ENCODE measurements around the gene BTG3.

Gene BTG3

GRCh38 chr21:17578876-17579275, 33.8 kb downstream of the BTG3 start:
- Histone ChIP-seq H3K4me3 (ENCODE audit: low read length) (no peak overlapping the region), H3K36me3 (ENCODE audit: control insufficient read depth, low read length) (no peaks in the 10 kb centered on the region), H3K4me2 (ENCODE audit: low read length) (no peak overlapping the region), H3F3A (ENCODE audit: control insufficient read depth, insufficient read depth) (no peaks in the 10 kb centered on the region), H3K4me1 (ENCODE audit: control insufficient read depth, low read length) (no peaks in the 10 kb centered on the region), H3K9me2 (replicated peaks; ENCODE audit: control insufficient read depth, low read length) (no peaks in the 10 kb centered on the region), H4K20me1 (ENCODE audit: control insufficient read depth, insufficient read depth, low read depth, low read length) (no peaks in the 10 kb centered on the region), H3K79me2 (ENCODE audit: control insufficient read depth, low read length) (no peaks in the 10 kb centered on the region), H3K27ac (ENCODE audit: low read depth, low read length) (no peak overlapping the region), H3K9me3 (ENCODE audit: control insufficient read depth, insufficient read depth, low read length) (no peaks in the 10 kb centered on the region), H3K27me3 (ENCODE audit: control insufficient read depth, low read length) (no peaks in the 10 kb centered on the region)
- TF ChIP-seq EZH2phosphoT487 (IDR thresholded peaks at IDR 0.05; ENCODE audit: borderline replicate concordance, low read length): no peak

GRCh38 chr21:17578162-17578561, 34.5 kb downstream of the BTG3 start:
- Histone ChIP-seq H3F3A (ENCODE audit: control insufficient read depth, insufficient read depth) (no peaks in the 10 kb centered on the region), H3K36me3 (ENCODE audit: control insufficient read depth, low read length) (no peaks in the 10 kb centered on the region), H3K27me3 (ENCODE audit: control insufficient read depth, low read length) (no peaks in the 10 kb centered on the region), H3K9me2 (replicated peaks; ENCODE audit: control insufficient read depth, low read length) (no peaks in the 10 kb centered on the region), H3K4me2 (ENCODE audit: low read length) (no peak overlapping the region), H3K4me3 (ENCODE audit: low read length) (no peak overlapping the region), H3K79me2 (ENCODE audit: control insufficient read depth, low read length) (no peaks in the 10 kb centered on the region), H3K9me3 (ENCODE audit: control insufficient read depth, insufficient read depth, low read length) (no peaks in the 10 kb centered on the region), H4K20me1 (ENCODE audit: control insufficient read depth, insufficient read depth, low read depth, low read length) (no peaks in the 10 kb centered on the region), H3K27ac (ENCODE audit: low read depth, low read length) (no peak overlapping the region), H3K4me1 (ENCODE audit: control insufficient read depth, low read length) (no peaks in the 10 kb centered on the region)
- no peak for TF ChIP-seq CTCF (IDR thresholded peaks at IDR 0.05; ENCODE audit: low read depth, low read length, poor library complexity, severe bottlenecking)
- TF ChIP-seq EZH2phosphoT487 (IDR thresholded peaks at IDR 0.05; ENCODE audit: borderline replicate concordance, low read length): no peak

GRCh38 chr21:17577701-17578100, 35.0 kb downstream of the BTG3 start:
- Histone ChIP-seq H3K4me2 (ENCODE audit: low read length) (no peak overlapping the region), H3K9me2 (replicated peaks; ENCODE audit: control insufficient read depth, low read length) (no peaks in the 10 kb centered on the region), H3K79me2 (ENCODE audit: control insufficient read depth, low read length) (no peaks in the 10 kb centered on the region), H3F3A (ENCODE audit: control insufficient read depth, insufficient read depth) (no peaks in the 10 kb centered on the region), H3K4me3 (ENCODE audit: low read length) (no peak overlapping the region), H3K9me3 (ENCODE audit: control insufficient read depth, insufficient read depth, low read length) (no peaks in the 10 kb centered on the region), H3K4me1 (ENCODE audit: control insufficient read depth, low read length) (no peaks in the 10 kb centered on the region), H4K20me1 (ENCODE audit: control insufficient read depth, insufficient read depth, low read depth, low read length) (no peaks in the 10 kb centered on the region), H3K27ac (ENCODE audit: low read depth, low read length) (no peak overlapping the region), H3K36me3 (ENCODE audit: control insufficient read depth, low read length) (no peaks in the 10 kb centered on the region), H3K27me3 (ENCODE audit: control insufficient read depth, low read length) (no peaks in the 10 kb centered on the region)
- TF ChIP-seq CTCF (IDR thresholded peaks at IDR 0.05; ENCODE audit: low read depth, low read length, poor library complexity, severe bottlenecking) (no peak), EZH2phosphoT487 (IDR thresholded peaks at IDR 0.05; ENCODE audit: borderline replicate concordance, low read length) (no peak)

GRCh38 chr21:17576080-17576835, 36.4 kb downstream of the BTG3 start:
- Histone ChIP-seq H3K27ac (ENCODE audit: low read depth, low read length) (no peak overlapping the region), H4K20me1 (ENCODE audit: control insufficient read depth, insufficient read depth, low read depth, low read length) (no peaks in the 10 kb centered on the region), H3K4me3 (ENCODE audit: low read length) (no peak overlapping the region), H3K4me1 (ENCODE audit: control insufficient read depth, low read length) (no peaks in the 10 kb centered on the region), H3F3A (ENCODE audit: control insufficient read depth, insufficient read depth) (no peaks in the 10 kb centered on the region), H3K27me3 (ENCODE audit: control insufficient read depth, low read length) (no peaks in the 10 kb centered on the region), H3K79me2 (ENCODE audit: control insufficient read depth, low read length) (no peaks in the 10 kb centered on the region), H3K9me2 (replicated peaks; ENCODE audit: control insufficient read depth, low read length) (no peaks in the 10 kb centered on the region), H3K36me3 (ENCODE audit: control insufficient read depth, low read length) (no peaks in the 10 kb centered on the region), H3K9me3 (ENCODE audit: control insufficient read depth, insufficient read depth, low read length) (no peaks in the 10 kb centered on the region), H3K4me2 (ENCODE audit: low read length) (no peak overlapping the region)
- TF ChIP-seq CTCF (IDR thresholded peaks at IDR 0.05; ENCODE audit: low read depth, low read length, poor library complexity, severe bottlenecking): no peak
- TF ChIP-seq EZH2phosphoT487 (IDR thresholded peaks at IDR 0.05; ENCODE audit: borderline replicate concordance, low read length): no peak
